ENCODE data around the gene DDX21.
"Not testable (repeated sequence)": the region's sequence is repeated elsewhere in the genome, so short reads cannot be mapped to it uniquely, and the experiment has no call there.

Gene DDX21

DNA sequence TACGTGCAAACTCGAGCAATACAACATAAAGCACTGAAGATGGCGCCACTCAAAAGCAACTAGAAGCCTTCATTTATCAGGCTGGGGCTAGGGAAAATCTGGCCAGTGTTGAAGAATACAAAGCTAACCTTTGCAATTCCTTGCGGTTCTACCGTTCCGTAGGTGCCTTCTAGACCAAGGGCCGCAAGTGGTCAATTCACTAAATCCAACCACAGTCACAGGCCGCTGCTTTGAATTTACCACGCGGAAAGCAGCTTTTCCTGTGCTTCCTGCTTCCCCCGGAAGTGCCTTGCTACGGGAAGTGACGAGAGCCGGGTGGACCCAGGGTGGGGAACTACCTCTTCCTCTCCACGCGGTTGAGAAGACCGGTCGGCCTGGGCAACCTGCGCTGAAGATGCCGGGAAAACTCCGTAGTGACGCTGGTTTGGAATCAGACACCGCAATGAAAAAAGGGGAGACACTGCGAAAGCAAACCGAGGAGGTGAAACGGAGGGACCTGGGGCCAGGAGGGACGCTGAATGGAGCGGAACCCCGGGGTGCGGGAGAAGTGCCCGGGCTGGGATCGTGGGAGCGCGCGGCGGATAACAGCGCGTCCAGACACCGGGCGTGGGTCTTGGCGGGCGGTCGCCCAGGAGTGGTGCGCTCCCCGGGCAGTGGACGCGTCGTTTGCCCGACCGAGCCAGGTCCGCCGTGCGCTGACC lies at the start of gene DDX21:
TSS of gene DDX21 (plus strand) at position 339 of the 701 bp plus-strand sequence. CDS start at position 395, 56 bp downstream.
- peak; percentile 96 for DNase-seq

DNA sequence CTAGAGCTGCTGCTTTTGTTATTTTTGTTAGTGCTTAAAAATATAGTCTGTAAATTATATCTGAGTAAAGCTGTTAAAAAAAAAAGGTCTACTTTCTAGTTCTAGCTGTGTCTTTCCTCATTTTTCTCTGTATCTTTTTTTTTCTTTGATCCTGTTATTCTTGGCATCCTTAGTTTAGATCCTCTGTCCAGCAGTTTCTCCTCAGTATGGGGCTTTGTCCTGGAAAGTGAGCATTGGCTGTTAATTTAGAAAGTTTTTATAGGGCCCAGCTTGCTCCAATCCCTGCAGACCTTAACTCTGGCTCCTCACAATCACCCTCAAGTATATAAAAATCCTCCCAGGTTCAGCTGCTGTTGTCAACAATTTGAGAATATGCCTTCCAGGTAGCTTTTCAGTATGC lies 31.4 kb upstream of the DDX21 start:
- DNase-seq = no peak

DNA sequence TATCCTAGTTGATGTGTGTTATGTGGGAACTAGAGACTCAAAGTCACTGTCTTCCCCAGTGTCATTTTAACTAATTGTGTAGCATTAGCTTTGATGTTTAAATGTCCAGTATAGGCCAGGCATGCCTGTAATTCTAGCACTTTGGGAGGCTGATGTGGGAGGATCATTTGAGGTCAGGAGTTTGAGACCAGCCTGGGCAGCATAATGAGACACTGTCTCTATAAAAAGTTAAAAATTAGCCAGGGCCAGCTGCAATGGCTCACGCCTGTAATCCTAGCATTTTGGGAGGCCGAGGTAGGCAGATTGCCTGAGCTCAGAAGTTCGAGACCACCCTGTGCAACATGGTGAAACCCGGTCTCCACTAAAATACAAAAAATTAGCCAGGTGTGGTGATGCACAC lies 30.5 kb upstream of the DDX21 start:
- no peak for DNase-seq

DNA sequence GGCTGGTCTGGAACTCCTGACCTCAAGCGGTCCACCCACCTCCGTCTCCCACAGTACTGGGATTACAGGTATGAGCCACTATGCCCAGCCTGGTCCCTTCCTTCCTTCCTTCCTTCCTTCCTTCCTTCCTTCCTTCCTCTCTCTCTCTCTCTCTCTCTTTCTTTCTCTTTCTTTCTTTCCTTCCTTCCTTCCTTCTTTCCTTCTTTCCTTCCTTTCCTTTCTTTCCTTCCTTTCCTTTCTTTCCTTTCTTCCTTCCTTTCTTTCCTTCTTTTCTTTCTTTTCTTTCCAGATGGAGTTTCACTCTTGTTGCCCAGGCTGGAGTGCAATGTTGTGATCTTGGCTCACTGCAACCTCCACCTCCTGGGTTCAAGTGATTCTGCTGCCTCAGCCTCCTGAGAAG lies 26.8 kb upstream of the DDX21 start:
- not testable (repeated sequence) for DNase-seq

DNA sequence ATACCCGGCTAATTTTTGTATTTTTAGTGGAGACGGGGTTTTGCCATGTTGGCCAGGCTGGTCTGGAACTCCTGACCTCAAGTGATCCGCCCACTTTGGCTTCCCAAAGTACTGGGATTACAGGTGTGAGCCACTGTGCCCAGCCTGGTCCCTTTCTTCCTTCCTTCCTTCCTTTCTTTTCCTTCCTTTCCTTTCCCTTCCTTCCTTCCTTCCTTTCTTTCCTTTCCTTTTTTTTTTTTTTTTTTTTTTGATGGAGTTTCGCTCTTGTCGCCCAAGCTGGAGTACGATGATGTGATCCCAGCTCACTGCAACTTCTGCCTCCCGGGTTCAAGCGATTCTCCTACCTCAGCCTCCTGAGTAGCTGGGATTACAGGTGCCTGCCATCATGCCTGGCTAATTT lies 26.1 kb upstream of the DDX21 start:
- DNase-seq = not testable (repeated sequence)

DNA sequence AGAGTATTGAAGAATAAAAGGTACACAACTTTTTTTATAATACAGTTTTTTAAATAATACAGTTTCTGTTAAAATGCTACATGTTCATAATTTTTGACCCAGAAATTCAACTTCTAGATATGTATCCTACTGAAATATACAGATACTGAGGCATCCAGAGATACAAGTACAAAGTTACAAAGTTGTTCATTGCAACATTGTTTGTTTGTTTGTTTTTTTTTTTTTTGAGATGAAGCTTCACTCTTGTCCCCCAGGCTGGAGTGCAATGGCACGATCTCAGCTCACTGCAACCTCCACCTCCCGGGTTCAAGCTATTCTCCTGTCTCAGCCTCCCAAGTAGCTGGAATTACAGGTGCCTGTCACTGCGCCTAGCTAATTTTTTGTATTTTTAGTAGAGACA lies 23.1 kb upstream of the DDX21 start:
- not testable (repeated sequence) for DNase-seq

DNA sequence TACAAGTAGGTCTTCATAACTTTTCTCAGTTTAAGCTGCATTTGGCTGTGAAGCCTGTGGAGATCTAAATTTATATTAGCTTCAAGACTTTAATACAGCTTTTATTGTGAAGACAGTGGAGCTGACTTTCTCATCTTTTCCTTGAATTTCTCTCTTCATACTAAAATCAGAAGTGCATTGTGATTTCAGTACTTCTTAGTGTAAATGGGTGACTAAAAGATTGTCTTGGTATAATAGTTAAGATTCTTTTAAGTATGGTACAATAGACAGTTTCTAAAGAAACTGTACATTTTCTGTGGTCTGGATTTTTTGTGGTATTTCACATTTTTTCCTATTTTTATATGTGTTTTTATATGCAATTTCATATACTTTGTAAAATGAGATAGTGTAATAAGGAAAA lies 21.0 kb upstream of the DDX21 start:
- no peak for DNase-seq

DNA sequence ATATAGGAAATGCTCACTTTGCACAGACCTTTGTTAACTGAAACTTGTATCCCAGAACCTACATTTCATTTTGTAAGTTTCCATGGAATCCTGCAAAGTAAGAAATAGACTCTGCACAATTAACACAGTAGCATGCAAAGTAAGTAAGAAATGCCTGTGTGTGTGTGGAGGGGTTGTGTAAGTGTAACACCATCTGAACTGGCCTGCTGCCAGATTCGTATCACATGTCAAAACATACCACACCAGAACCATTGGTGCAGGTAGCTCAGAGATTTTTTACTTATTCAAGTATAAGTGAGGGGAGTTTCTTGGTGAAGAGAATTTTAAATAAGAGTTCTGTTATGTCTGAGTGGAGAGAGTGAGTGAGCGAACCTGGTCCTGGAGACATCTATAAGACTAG lies 17.9 kb upstream of the DDX21 start:
- DNase-seq = no peak

DNA sequence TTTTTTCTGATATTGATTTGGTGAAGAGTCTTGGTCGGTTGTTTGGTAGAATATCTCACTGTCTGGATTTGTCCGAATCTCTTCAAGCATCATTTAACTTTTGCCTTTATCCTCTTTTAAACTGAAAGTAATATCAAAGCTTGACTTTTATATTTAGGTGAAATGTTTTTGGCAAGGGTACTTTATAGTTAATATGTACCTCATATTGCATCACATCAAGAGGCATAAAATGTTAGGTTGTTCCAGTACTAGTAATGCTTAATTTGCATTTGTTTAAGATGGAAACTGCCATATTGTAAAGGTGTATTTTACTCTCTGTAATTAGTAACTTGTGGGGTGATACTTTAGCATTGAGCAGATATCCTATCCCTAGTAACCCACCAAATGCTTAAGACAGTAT lies 17.1 kb upstream of the DDX21 start:
- DNase-seq = no peak

DNA sequence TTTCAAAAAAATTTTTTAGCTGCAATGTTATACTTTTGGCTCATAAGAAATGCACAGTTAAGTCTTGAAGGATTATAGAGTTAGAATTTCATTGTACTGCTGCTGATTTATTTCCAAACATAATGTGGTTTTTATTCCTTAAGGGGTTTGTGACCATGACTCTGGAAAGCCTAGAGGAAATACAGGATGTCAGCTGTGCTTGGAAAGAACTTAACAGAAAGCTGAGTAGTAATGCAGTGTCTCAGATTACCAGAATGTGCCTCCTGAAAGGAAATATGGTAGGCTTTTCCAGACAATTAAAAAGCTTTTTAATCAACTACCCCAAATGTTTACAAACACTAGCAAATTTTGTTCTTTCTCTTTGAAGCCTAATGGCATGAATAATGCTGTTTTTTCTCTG lies 15.1 kb upstream of the DDX21 start:
- DNase-seq = not testable (repeated sequence)

DNA sequence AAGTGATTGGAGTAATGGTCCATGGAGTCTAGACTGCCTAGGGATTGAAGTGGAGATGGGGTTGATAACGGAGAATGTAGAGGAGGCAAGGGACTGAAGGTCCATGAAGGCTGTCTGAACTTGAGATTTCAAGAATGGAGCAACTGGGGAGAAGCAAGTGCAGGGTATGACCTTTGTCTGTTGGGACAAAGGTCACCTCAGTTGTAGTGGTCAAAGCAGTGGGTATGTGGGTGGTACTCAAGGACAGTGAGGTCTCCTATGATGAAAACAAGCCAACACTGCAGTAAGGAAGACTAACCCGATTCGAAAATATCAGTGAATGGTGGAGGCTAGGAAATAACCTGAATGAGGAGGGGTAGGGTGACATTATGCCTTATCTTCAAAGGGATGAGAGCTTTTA lies 5.4 kb upstream of the DDX21 start:
- no peak for DNase-seq

DNA sequence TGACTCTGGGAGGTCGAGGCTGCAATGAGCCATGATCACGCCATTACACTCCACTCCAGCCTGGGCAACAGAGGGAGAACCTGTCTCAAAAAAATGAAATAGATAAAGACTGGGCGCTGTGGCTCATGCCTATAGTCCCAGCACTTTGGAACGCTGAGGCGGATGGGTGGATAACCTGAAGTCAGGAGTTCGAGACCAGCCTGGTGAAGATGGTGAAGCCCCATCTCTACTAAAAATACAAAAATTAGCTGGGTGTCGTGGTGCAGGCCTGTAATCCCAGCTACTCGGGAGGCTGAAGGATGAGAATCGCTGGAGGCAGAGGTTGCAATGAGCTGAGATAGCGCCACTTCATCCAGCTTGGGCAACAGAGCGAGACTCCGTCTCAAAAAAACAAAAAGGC lies 1.1 kb upstream of the DDX21 start:
- DNase-seq = no peak

DNA sequence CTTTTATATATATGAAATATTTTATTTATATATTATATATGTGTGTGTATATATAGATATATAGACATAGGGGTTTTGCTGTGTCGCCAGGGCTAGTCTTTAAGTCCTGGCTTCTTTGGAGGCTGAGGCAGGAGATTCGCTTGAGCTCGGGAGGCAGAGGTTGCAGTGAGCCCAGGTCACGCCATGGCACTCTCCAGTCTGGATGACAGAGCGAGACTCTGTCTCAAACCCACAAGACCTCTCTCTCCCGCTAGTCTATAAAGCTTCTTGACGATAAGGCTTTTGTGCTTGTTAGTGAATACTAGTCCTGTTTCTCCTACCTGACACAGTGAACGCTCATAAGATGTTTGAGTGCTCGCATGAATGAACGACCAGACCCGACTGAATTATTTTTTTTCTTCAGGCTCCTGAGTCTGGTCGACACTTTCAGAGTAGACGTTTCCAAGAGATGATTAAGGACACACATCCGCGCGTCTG lies 577 bp upstream of the DDX21 start:
- no peak for DNase-seq

DNA sequence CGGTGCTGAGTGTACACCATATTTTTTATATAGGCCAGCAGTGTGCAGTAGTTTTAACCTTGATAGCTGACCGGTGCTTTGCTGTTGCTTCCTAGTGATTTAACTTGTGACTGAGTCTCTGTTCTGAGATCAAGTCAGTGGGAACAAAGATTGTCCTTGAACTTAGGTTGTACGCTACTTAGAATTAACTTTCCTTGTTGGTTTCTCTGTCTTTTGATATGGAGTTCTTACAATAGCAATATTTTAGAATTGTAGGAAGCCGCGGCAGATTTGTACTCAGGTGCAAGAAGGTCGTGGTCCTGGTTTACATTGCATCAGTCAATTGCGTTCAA lies 1.3 kb downstream of the DDX21 start:
- peak; percentile 3 for DNase-seq

DNA sequence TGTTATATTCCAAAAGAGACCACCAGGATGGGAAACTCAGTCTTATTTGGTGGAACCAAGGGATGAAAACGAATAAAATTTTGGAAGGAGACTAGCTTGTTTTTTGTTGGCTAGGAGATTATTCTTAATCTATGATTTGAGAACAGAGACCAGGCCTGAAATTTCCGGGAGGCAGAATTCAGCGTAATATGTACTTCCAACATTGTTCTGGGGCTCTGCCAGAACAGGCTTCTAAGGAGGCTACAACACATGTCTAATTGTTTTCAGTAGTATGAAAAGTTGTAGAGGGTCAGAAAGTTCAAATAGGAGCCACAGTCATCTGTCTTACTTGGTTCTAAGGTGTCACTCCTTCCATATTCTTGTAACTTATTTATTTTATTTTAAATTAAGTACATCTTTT lies 1.7 kb downstream of the DDX21 start:
- DNase-seq = no peak

DNA sequence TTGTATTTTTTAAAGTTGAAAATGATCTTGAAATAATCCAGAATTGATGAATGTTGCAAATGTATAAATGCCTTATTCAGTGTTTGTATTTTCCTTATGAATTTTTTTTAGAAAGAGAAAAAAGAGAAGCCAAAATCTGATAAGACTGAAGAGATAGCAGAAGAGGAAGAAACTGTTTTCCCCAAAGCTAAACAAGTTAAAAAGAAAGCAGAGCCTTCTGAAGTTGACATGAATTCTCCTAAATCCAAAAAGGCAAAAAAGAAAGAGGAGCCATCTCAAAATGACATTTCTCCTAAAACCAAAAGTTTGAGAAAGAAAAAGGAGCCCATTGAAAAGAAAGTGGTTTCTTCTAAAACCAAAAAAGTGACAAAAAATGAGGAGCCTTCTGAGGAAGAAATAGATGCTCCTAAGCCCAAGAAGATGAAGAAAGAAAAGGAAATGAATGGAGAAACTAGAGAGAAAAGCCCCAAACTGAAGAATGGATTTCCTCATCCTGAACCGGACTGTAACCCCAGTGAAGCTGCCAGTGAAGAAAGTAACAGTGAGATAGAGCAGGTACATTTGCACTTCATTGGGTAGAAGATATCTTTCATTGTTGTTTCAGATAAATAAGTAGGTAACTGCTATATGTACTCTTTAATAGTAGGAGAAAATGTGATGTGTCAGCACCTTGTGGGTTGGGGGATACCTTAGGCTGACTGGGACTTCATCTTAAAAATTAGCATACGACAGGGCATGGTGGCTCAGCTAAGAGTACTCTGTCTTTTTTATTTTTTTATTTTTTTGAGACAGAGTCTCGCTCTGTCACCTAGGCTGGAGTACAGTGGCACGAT lies 3.9 kb downstream of the DDX21 start:
- DNase-seq = no peak

DNA sequence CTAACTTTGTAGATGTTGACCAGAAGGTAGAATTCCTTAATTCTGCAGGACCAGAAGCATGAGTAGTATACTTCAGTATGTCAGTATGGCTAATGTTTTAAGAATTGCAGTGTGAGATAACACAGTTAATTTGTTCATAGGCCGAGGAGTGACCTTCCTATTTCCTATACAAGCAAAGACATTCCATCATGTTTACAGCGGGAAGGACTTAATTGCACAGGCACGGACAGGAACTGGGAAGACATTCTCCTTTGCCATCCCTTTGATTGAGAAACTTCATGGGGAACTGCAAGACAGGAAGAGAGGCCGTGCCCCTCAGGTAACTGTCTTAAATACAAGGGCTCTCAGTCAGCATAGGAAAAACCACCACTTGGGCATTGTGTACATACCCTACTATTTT lies 7.2 kb downstream of the DDX21 start:
- no peak for DNase-seq

DNA sequence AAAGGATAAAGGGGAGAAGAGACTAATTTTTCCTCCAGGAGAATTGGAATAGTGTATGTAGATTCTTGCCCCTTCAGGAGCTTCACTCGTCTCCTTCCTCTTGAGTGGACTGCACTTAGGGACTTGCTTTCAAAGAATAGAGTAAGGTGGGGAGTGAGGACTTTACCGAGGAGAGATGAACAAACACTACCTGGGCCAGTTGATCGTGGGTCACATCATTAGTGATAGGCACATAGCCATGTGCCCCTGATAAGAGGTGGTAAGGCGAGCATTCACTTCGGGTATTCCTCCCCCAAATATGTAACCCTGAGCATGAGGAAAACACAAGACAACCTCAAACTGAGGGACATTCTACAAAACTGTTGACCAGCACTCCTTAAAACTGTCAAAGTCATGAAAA lies 18.0 kb downstream of the DDX21 start:
- DNase-seq = no peak

DNA sequence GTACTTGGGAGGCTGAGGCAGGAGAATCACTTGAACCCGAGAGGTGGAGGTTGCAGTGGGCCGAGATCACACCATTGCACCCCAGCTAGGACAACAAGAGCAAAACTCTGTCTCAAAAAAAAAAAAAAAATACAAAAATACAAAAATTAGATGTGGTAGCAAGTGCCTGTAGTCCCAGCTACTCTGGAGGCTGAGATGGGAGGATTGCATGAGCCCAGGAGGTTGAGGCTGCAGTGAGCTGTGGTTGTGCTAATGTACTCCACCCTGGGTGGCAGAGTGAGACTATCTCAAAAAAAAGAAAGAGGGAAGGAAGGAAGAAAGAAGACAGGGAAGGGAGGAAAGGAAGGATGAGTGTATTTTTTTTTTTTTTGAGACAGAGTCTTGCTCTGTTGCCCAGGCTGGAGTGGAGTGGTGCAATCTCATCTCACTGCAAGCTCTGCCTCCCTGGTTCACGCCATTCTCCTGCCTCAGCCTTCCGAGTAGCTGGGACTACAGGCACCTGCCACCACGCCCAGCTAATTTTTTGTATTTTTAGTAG lies 20.0 kb downstream of the DDX21 start:
- DNase-seq = not testable (repeated sequence)

DNA sequence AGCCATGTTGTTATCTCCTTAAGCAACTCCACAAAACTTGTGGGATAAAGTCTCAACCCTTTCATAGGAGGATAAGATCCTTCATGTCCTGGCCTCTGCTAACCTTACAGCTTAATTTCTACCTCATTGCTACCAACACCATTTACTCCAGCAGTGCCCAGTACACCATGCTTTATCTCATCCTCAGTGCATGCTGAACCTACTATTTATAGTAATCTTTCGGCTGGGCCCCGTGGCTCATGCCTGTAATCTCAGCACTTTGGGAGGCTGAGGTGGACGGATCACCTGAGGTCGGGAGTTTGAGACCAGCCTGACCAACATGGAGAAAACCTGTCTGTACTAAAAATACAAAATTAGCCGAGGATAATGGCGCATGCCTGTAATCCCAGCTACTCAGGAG lies 23.8 kb downstream of the DDX21 start:
- not testable (repeated sequence) for DNase-seq

DNA sequence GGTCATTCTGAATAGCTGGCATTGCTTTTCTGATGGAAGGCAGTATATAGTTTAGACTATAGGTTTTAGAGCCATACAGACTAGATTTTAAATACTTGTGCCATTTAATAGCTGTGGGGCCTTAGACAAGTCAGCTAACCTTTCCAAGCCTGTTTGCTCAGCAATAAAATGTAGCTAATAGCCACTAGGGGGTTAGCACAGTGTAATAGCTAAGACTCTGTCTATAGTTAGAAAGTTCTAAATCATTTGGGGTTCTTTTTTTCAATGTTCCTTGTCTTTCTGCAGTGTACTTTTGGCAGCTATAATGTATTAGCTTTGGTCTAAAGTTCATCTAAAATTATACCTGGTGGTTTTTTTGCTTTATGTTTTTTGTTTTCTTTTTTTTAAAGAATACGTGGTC lies 25.1 kb downstream of the DDX21 start:
- DNase-seq = no peak

DNA sequence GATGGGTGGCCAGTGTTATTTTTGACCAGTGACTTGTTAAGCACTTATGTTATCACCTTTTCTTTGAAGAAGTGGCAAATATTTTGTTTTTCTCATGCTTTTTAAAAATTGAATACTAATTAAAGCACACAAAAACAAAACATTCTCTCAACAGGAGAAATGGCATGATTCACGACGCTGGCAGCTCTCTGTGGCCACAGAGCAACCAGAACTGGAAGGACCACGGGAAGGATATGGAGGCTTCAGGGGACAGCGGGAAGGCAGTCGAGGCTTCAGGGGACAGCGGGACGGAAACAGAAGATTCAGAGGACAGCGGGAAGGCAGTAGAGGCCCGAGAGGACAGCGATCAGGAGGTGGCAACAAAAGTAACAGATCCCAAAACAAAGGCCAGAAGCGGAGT lies 26.4 kb downstream of the DDX21 start:
- DNase-seq = no peak

DNA sequence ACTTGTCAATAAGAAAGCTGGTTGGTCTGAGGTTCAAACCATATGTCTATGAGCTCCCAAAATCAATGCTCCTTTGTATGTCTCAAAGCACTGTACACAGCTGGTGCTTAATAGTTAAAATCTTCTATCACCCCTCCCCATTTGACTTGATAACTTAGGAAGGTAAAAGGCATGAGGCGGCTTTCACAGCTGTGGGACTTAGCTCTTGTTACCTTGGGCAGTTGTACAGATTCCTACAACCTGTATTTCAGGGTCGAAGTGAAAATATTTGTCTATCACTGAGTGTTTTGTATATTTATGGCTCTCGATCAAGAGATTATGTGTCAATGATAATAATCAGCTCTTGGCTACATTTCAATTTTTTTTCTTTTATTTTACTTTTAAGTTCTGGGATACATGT lies 31.6 kb downstream of the DDX21 start:
- DNase-seq = no peak
